Spleen (tissue), 11 donors: ENCODE results near the gene BRINP3. TPM values are rescaled to one million over a fixed set of nuclear protein-coding genes. Genes with fewer than 3 reads are reported as not detected.
"Not testable (repeated sequence)": the region's sequence is repeated elsewhere in the genome, so short reads cannot be mapped to it uniquely, and the experiment has no call there.

Experiments used
- DNase-seq: peaks from one replicate; pipeline ENCODE4 v3.0.0-alpha.2; 2020
- H3K27ac ChIP-seq, 8 donors: fragments of 200-600 bp; sonication (generic) in 7 of 8; 1 replicate in 4 of 8; 2 replicates in 4 of 8; pipeline versions ENCODE4 v1.5.0 to v1.8.0; 2016 to 2021; ENCODE audit warnings: inconsistent platforms in 4 of 8, mild to moderate bottlenecking in 4 of 8, moderate library complexity in 1 of 8
- H3K27me3 ChIP-seq, 7 donors: fragments of 200-600 bp; sonication (generic) in 6 of 7; replicated peaks in 1 of 7; 1 replicate in 4 of 7; 2 replicates in 3 of 7; pipeline versions ENCODE4 v1.5.0 to v1.8.0; 2016 to 2021; ENCODE audit warnings: inconsistent platforms in 3 of 7, mild to moderate bottlenecking in 1 of 7
- H3K36me3 ChIP-seq, 6 donors: fragments of 200-600 bp; sonication (generic) in 5 of 6; 1 replicate in 4 of 6; 2 replicates in 2 of 6; pipeline versions ENCODE4 v1.5.0 to v1.8.0; 2016 to 2021; ENCODE audit warnings: inconsistent platforms in 2 of 6
- H3K4me1 ChIP-seq, 6 donors: fragments of 200-600 bp; sonication (generic) in 5 of 6; 1 replicate in 3 of 6; 2 replicates in 3 of 6; pipeline versions ENCODE4 v1.5.0 to v1.8.0; 2016 to 2021; ENCODE audit warnings: inconsistent platforms in 3 of 6
- H3K4me3 ChIP-seq, 8 donors: fragments of 200-600 bp; sonication (generic) in 7 of 8; 1 replicate in 4 of 8; 2 replicates in 4 of 8; pipeline versions ENCODE4 v1.5.0 to v1.8.0; 2016 to 2021; ENCODE audit warnings: inconsistent platforms in 4 of 8, mild to moderate bottlenecking in 4 of 8, moderate library complexity in 2 of 8
- H3K9me3 ChIP-seq, 8 donors: fragments of 200-600 bp; sonication (generic) in 7 of 8; 1 replicate in 4 of 8; 2 replicates in 4 of 8; pipeline versions ENCODE4 v1.5.0 to v1.8.0; 2016 to 2021; ENCODE audit warnings: inconsistent platforms in 4 of 8
- CTCF ChIP-seq, 11 experiments: fragments of 200-600 bp in 7 of 11; fragments of 450-650 bp in 4 of 11; sonication (generic) in 4 of 11; IDR thresholded peaks in 8 of 11; conservative IDR thresholded peaks in 3 of 11; 1 replicate in 7 of 11; 2 replicates in 4 of 11; pipeline versions ENCODE4 v1.4.0 to v1.8.0; 2016 to 2021; ENCODE audit warnings: antibody characterized with exemption in 11 of 11, inconsistent platforms in 4 of 11, mild to moderate bottlenecking in 1 of 11
- POLR2A ChIP-seq, 3 donors: fragments of 450-650 bp; IDR thresholded peaks; one replicate each; pipeline ENCODE4 v1.5.1; 2017; ENCODE audit warnings: antibody characterized with exemption in 3 of 3, mild to moderate bottlenecking in 1 of 3
- POLR2AphosphoS5 ChIP-seq, 3 donors: sonication (generic); formaldehyde crosslinking; IDR thresholded peaks; one replicate each; pipeline ENCODE4 v1.5.1; 2017; ENCODE audit warnings: antibody characterized with exemption in 3 of 3
- WGBS, 5 donors: extraction: QIAGEN DNeasy Blood & Tissue Kit in 3 of 5; methylation state at CpG; one replicate each; pipeline versions ENCODE4 v1.1.5 to v1.1.7; 2013 to 2018; 5-methylcytosine and 5-hydroxymethylcytosine counted together
- intact Hi-C: fragments of 100-400 bp; cut with DNase I; formaldehyde crosslinking; loops from one replicate; pipeline ENCODE4 v1.15.0; 2023; ENCODE audit warnings: low total_unique reads
- polyA plus RNA-seq, 3 donors: library from polyadenylated mRNA; stranded (reverse); fragments of 200-250 nt; gene quantifications; one replicate each; pipeline ENCODE4 v1.2.1, GENCODE V29; 2013
- total RNA-seq, 7 donors: library from RNA; depleted of rRNA in 3 of 7; stranded (reverse); fragments of >200 nt in 3 of 7; fragmentation: NEBNext Ultra II Directional in 4 of 7; extraction: Animal tissue kit (Norgen Biotek cat#: 25700) in 4 of 7; gene quantifications; one replicate each; pipeline versions ENCODE4 v1.1.0 to v1.2.1, GENCODE V29; 2016 to 2021
- donor health status: healthy with polysubstance abuse.
- donor health status: DM: no; HTN: no; CAD: no; lungs with moderate emphysema.
- donor health status: DM: no; HTN: no; CAD: no.
- donor health status: Bipolar disorder and iron deficiency.
- donor health status: healthy.
- donor health status: DM: no; HTN: no; CAD: no.
- donor health status: DM: yes; HTN: yes; CAD: no.

Gene BRINP3
- total and polyA plus RNA-seq, 10 donors, result not detected

DNA sequence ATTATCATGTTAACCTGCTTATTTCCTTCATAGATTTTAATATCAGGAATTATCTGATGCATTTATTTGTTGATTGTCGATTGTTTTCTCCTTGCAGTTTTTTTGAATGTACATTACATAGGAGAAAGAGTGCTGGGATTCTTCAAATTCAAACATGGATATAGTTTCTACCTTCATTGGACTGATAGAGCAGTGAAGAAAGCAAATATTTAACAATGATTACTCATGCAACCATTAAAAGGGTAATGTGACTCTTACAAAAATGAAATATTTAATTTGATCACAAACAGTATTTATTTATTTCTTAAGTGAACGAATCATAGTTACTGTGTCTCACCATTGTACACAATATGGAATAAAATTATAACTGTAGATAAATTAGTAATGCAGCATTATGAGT is 350.9 kb downstream of the BRINP3 start:
- Histone ChIP-seq H3K36me3 (no peaks in the 10 kb centered on the region), H3K4me1 (no peaks in the 10 kb centered on the region), H3K4me3 (no peak overlapping the region), H3K27ac (no peak overlapping the region), H3K27me3 (no peaks in the 10 kb centered on the region), H3K9me3 (no peaks in the 10 kb centered on the region)
- 74 to 90% (median 76%) methylated on average over 2 of the region's 2 CpGs for WGBS, 5 donors
- no peak for DNase-seq
- TF ChIP-seq CTCF (IDR thresholded peaks at IDR 0.05 in 8 of 11, conservative IDR thresholded peaks at IDR 0.05 in 3 of 11), result no peak
- TF ChIP-seq POLR2A (IDR thresholded peaks at IDR 0.05), result no peak
- no peak for TF ChIP-seq POLR2AphosphoS5 (IDR thresholded peaks at IDR 0.05)
- intact Hi-C loops, result no loop called here

DNA sequence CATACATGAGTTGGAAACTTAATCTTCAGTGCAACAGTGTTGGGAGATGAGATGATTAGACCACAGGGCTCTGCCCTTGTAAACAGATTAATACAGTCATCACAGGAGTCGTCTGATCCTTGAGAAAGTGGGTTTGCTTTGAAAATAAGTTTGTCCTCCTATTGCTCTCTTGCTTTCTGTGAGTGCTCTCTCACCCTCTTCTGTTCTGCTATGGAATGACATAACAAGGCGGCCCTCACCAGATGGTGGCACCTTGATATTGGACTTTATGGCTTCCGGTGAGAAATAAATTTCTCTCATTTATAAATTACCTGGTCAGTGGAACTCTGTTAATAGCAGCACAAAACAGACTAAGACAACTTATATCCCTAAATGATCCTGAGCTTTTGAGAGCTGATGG is 353.6 kb downstream of the BRINP3 start:
- H3K27ac ChIP-seq, result no peak overlapping the region
- H3K4me3 ChIP-seq, result no peak overlapping the region
- TF ChIP-seq CTCF (IDR thresholded peaks at IDR 0.05 in 8 of 11, conservative IDR thresholded peaks at IDR 0.05 in 3 of 11) (no peak), POLR2A (IDR thresholded peaks at IDR 0.05) (no peak), POLR2AphosphoS5 (IDR thresholded peaks at IDR 0.05) (no peak)
- intact Hi-C loops, result no loop called here
- H3K4me1 ChIP-seq, result no peaks in the 10 kb centered on the region
- DNase-seq, result no peak
- 72 to 84% (median 77%) methylated on average over 3 of the region's 3 CpGs for WGBS, 5 donors
- H3K36me3 ChIP-seq, result no peaks in the 10 kb centered on the region
- no peaks in the 10 kb centered on the region for H3K27me3 ChIP-seq
- no peaks in the 10 kb centered on the region for H3K9me3 ChIP-seq

GRCh38 chr1:190120564-190120963 is 357.1 kb downstream of the BRINP3 start:
- H3K4me1 ChIP-seq, H3K27me3 ChIP-seq, intact Hi-C loops, H3K9me3 ChIP-seq, DNase-seq, H3K4me3 ChIP-seq, H3K27ac ChIP-seq, H3K36me3 ChIP-seq: not testable (repeated sequence)
- 88 to 92% (median 91%) methylated on average over 11 of the region's 11 CpGs for WGBS, 5 donors

GRCh38 chr1:190119683-190120082 is 358.0 kb downstream of the BRINP3 start:
- 58 to 80% (median 63%) methylated on average over 2 of the region's 2 CpGs for WGBS, 5 donors

More at GRCh38 chr1:190119683-190120082, 358.0 kb downstream of the BRINP3 start:
- no peaks in the 10 kb centered on the region for H3K4me1 ChIP-seq
- TF ChIP-seq POLR2AphosphoS5 (IDR thresholded peaks at IDR 0.05) (no peak), POLR2A (IDR thresholded peaks at IDR 0.05) (no peak), CTCF (IDR thresholded peaks at IDR 0.05 in 8 of 11, conservative IDR thresholded peaks at IDR 0.05 in 3 of 11) (no peak)
- H3K4me3 ChIP-seq, result no peak overlapping the region
- DNase-seq, result no peak
- no peaks in the 10 kb centered on the region for H3K36me3 ChIP-seq
- no peaks in the 10 kb centered on the region for H3K9me3 ChIP-seq
- intact Hi-C loops, result no loop called here
- no peak overlapping the region for H3K27ac ChIP-seq
- H3K27me3 ChIP-seq, result no peaks in the 10 kb centered on the region
